HL-60 (cell line): ENCODE results near the gene SYNPO2.

Source experiments
- DNase-seq, 2 experiments: peaks; one replicate each; pipeline ENCODE4 v3.0.0-alpha.2; 2010 to 2020; ENCODE audit warnings: low read depth in 1 of 2, low spot score in 1 of 2
- H3K27ac ChIP-seq: fragments of 250-450 bp; sonication (Bioruptor Pico); replicated peaks from 2 replicates; pipeline ENCODE4 v1.5.1; 2020; ENCODE audit warnings: mild to moderate bottlenecking, moderate library complexity
- H3K27me3 ChIP-seq: fragments of 250-450 bp; sonication (Bioruptor Pico); 2 replicates; pipeline ENCODE4 v1.5.1; 2021; ENCODE audit warnings: mild to moderate bottlenecking, moderate library complexity; ENCODE audit not compliant: insufficient read depth, poor library complexity, severe bottlenecking
- H3K4me3 ChIP-seq: replicated peaks from 2 replicates; pipeline ENCODE4 v1.5.1; 2011; ENCODE audit warnings: mild to moderate bottlenecking, control low read depth, low read length; ENCODE audit not compliant: insufficient read depth
- CTCF ChIP-seq: IDR thresholded peaks from one replicate; pipeline ENCODE4 v1.5.1; 2011; ENCODE audit warnings: low read length, control low read depth, inconsistent platforms; ENCODE audit not compliant: insufficient read depth
- GABPA ChIP-seq: IDR thresholded peaks from 2 replicates; pipeline ENCODE4 v1.6.1; 2012; ENCODE audit warnings: low read depth
- POLR2AphosphoS5 ChIP-seq: IDR thresholded peaks from 2 replicates; pipeline ENCODE4 v1.6.1; 2012; ENCODE audit warnings: low read depth
- REST ChIP-seq: IDR thresholded peaks from 2 replicates; pipeline ENCODE4 v1.6.1; 2012; ENCODE audit warnings: low read depth; ENCODE audit not compliant: insufficient replicate concordance
- SPI1 ChIP-seq: IDR thresholded peaks from 2 replicates; pipeline ENCODE4 v1.6.1; 2012; ENCODE audit warnings: low read depth, mild to moderate bottlenecking, borderline replicate concordance

The SYNPO2 gene

GRCh38 chr4:118988635-118988972 lies 100.0 kb downstream of the SYNPO2 start:
- TF ChIP-seq CTCF = no peak
- TF ChIP-seq POLR2AphosphoS5 = no peak
- TF ChIP-seq GABPA = no peak
- TF ChIP-seq REST = no peak
- no peak for TF ChIP-seq SPI1
- Histone ChIP-seq H3K27ac (no peak overlapping the region), H3K27me3 (no peaks in the 10 kb centered on the region), H3K4me3 (no peak overlapping the region)
- DNase-seq = no peak

GRCh38 chr4:118989098-118990080 lies 100.7 kb downstream of the SYNPO2 start:
- Histone ChIP-seq H3K27me3 (no peaks in the 10 kb centered on the region), H3K27ac (no peak overlapping the region), H3K4me3 (no peak overlapping the region)
- DNase-seq = no peak
- no peak for TF ChIP-seq SPI1
- no peak for TF ChIP-seq GABPA
- TF ChIP-seq POLR2AphosphoS5 = no peak
- no peak for TF ChIP-seq REST
- no peak for TF ChIP-seq CTCF

- no peak for DNase-seq
- Histone ChIP-seq H3K27ac (no peak overlapping the region), H3K4me3 (no peak overlapping the region), H3K27me3 (no peaks in the 10 kb centered on the region)
- TF ChIP-seq REST = no peak
- TF ChIP-seq GABPA = no peak
- TF ChIP-seq SPI1 = no peak
- TF ChIP-seq POLR2AphosphoS5 = no peak
- no peak for TF ChIP-seq CTCF
Measured at GRCh38 chr4:118991686-118992085, 103.0 kb downstream of the SYNPO2 start.
